Measurements from ENCODE around the gene RHOD.
A peak's percentile ranks its signal among the peaks of the same experiment; 100 is the strongest.

RHOD gene, protein sequence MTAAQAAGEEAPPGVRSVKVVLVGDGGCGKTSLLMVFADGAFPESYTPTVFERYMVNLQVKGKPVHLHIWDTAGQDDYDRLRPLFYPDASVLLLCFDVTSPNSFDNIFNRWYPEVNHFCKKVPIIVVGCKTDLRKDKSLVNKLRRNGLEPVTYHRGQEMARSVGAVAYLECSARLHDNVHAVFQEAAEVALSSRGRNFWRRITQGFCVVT

DNA sequence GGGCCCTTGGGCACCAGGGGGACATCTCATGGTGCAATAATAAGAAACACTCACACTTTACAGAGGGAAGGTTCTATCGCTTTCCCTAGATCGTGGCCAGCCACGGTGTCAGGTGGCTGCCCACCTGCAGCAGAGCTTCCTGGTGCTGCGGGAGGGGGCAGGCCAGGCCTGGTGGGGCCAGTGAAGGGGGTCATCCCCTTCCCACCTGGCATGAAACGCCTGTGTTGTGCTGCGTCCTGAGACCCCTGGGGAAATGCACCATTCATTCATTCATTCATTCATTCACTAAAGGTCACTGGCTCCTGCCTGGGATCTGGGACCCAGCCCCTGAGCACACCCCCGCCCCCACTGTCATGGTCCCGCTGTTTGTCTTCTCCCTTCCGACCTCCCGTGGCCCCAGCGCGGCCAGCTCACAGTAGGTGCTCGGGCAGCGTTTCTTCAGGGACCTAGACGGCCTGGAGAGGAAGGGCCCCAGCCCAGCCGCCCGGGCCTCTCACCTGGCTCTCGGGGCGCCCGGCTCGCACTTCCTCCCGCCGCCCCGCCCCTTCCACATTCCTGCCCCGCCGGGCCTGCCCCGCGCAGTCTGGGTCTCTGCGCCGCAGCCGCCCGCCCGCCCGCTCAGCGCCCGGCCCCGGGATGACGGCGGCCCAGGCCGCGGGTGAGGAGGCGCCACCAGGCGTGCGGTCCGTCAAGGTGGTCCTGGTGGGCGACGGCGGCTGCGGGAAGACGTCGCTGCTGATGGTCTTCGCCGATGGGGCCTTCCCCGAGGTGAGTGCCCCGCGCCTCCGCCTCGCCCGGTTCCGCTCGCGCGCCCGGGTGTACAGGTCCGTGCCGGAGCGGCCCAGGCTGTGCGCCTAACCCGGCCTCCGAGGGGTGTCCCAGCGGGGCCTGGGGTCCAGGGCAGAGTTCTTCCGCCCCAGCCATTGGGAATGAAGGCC, at the start of gene RHOD:
TSS of gene RHOD (plus strand) at position 581 of the 938 bp plus-strand sequence. CDS start at position 637, 56 bp downstream.
- DNase-seq (ENCODE audit: low spot score) = peak; percentile 56

DNA sequence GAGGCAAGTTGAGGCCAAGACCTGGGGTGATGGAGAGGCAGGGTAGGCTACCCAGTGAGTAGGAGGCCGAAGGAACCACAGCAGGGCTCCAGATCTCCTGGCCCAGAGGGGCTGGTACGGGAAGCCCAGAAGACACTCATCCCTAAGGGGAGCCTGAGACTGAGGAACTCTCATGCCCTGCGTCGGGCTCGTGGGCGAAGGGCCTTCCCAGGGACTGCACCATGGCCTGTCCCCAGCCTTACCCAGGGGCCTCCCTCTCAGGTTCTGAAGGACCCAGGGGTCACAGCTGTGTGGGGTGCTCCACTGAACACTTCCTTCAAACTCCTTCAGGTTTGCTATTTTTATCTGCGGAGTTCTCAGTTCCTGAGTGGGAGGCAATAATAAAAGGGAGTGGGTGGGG, 49.5 kb upstream of the RHOD start:
- no peak for DNase-seq (ENCODE audit: low spot score)

DNA sequence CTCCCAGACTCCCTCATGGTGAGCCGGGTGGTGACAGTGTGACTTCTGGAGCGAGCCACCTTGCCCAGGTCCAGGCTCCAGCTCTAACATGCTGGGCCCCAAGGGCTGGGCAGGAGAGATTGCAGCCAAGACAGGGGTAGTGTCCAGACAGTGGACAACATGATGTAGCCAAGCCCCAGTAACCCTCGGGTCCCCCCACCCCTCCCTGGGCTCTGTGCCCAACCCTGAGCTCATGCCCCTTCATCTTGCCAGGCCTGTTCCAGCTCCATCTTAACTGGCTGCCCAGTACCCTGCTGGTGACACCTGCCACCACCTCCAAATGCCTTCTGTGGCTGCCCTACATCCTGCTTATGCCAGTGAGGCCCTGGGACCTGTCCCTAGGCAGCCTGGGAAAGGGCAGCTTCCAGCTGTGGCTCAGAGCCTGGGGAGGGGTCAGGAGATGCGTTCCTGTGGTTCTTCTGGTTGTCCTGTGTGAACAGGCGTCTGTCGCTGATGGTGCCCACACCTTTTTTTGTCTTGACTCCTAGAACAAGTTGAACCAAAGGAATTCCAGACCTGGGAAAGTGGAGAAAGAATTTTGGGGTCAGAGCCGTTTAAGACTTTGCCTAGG, 46.2 kb upstream of the RHOD start:
- DNase-seq (ENCODE audit: low spot score) = no peak

DNA sequence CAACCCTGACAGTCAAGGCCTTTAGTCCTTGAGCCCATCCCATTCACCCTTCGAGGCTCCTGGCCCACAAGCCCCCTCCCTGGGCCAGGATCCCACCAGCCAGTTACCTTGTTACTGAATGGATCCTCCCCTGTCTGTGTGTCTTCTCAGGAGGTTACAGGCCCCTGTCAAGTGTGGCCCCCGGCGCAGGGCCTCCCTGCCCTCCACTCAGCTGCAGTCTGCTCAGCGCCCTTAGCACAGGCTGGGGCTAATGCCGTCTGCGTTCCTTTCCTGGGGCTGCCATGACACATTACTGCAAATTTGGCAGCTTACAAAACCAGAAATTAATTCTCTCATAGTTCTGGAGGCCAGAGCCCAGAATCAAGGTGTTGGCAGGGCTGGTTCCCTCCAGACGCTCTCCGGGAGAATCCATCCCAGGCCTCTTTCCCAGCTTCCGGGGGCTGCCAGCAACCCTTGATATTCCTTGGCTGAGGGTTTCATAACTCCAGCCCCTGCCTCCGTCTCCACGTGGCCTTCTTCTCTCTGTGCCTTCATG, 43.1 kb upstream of the RHOD start:
- DNase-seq (ENCODE audit: low spot score) = no peak

DNA sequence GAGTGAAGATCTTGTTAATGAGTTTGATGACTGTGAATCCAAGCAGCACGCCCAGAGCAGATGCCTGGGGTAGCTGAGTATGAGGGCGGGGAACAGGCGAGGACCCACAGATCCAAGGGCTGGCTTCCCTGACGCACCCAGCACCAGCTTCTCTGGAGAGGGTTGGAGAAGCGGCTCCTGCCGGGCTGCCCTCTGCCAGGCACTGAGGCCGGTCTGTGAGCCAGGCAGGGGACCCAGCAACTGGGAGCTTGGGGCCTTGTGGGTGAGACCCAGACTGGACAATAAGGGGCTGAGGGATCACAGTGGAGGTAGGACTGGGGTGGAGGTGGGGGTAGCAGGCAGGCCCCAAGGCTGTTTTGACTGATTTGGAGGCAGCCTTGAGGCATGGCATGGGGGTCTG, 42.3 kb upstream of the RHOD start:
- no peak for DNase-seq (ENCODE audit: low spot score)

DNA sequence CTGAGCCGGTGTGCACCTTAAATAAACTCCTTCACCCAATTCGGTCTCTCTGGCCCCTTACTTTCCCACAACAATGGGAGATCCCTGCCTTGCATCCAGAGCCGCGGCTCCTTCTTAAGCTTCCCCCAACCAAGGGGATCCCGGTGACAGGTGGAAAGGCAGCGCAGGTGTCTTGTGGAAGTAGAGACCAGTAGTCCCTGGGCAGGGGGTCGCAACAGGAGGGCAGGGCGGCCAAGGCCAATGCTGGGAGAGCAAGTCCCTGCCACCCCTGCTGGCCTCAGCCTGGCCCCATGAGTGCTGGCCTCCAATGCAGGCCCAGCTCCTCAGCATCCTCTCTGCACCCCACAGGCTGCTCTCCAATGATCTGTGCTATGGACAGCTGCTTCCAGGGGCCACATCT, 41.6 kb upstream of the RHOD start:
- DNase-seq (ENCODE audit: low spot score) = no peak

DNA sequence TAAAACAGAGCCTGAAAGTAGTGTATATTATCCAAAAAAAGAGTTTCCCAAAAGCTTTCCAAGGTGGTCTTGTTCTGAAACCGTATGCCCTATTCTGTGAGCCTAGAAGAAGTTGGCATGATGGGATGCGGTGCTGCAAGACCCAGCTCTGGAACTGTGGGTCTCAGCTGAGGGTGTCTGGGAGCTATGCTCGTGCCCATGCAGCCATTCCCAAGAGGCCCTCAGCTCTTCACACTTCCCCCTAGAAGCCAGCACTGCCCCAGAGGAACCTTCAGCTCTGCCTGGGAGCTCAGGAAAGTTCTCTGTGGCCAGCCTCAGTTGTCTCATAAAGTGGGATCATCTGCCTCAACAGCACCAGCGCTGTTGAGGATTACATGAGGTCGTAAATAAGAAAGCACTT, 40.1 kb upstream of the RHOD start:
- no peak for DNase-seq (ENCODE audit: low spot score)

DNA sequence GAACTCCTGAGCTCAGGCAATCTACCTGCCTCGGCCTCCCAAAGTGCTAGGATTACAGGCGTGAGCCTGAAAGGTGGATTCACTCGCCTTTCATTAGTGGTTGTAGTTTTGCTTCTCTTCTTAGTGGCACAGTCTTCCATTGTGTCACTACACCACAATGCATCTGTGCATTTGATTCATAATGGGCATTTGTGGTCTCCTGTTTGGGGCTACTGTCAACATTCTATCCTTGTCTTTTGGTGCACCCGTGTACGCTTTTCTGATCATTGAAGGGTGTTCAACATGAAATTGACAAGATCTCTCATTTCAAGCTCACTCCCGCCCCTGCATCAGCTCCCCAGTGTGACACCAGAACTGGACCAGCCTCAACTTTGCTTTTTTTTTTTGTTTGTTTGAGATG, 35.7 kb upstream of the RHOD start:
- DNase-seq (ENCODE audit: low spot score) = no peak

DNA sequence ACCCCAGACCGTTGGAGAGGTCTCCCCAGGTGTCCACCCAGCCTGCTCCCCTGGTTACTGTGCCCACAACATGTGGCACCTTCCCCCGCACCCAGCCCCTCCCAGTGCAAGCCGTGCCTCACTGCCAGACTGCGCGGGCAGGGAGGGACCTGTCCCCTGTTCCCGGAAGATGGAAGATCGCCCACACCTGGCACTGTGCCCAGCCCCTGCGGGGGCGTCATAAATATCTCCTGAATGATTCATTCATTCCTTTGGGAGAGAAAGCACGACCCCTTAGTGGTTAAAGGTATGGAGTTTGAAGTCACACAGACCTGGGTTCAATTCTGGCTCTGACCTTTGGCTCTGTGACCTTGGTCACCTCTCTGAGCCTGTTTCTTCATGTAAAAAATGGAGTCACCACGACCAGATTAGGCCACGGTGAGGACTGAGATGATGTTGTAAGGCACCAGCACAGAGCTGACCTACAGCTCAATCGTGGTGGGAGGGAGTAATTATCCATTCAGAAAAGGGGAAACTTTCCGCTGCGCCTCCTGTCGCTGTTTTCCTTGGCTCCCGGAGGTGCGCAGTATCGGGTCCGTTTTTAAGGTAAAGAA, 34.2 kb upstream of the RHOD start:
- peak; percentile 93 for DNase-seq (ENCODE audit: low spot score)

DNA sequence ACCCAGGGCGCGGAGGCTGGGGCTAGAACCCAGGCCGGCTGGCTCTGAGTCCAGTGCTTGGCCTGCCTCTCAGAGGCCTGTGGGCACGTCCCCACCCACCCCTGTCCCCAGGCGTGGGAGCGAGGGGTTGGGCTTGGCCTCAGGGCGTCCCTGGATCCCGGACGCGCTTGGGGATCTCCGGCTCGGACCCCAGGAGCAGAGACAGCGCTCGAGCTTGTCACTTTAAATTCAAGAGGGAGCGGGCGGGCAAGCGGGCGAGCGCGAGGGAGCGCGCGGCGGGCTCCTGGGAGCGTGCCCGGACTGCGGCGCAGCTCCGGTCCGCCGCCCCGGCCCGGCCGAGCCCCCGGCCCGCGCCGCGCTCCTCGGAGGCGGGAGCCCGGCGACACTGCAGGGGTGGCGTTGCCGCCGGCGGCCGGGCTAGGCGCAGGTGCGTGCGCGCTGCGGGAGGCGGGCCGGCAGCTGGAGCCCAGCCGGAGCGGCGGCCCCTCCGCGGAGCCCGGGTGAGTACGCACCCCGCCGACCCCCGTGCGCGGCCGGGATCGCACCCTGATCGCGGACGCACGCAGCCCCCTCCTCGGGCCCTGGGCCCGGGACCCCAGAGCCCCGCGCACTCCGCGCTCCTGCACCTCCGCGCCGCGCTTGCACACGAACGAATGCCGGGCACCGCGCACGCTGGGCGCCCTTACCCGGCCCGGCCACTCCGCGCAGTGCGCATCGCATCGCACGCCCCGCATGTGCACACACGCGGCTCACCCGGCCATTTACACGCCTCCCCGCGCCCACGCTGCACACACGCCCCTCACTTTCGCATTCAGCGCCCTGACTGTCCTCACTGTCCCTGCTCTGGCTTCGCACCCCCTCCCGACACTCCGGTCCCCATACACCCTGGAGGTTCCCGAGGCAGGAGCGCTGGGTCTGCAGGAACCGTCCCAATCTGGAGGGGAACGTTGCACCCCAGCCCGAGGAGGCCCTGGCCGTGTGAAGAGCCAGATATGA, 33.4 kb upstream of the RHOD start, which contains the start of gene SYT12:
TSS of gene SYT12 (plus strand) at position 174 of the 996 bp plus-strand sequence. CDS start 7,011 bp downstream, outside the sequence.
- no peak for DNase-seq (ENCODE audit: low spot score)

DNA sequence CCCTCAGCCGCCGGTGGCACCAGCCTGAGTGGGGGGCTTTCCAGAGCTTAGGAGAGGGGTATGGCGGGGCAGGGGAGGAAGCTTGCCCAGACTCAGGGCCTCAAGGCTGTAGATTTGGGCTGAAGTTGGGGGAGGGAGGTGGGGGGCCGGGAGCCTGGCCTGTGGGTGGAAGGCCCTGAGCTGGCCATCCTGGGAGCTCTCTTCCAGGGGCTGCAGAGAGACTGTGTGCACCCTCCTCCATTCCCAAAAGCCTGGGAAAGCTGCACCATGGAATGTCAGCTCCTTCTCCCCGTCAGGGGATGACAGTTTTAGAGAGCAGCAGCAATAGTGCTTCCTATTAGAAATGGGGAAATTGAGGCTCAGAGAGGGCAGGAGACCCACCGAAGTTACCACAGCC, 32.7 kb upstream of the RHOD start:
- DNase-seq (ENCODE audit: low spot score) = no peak

DNA sequence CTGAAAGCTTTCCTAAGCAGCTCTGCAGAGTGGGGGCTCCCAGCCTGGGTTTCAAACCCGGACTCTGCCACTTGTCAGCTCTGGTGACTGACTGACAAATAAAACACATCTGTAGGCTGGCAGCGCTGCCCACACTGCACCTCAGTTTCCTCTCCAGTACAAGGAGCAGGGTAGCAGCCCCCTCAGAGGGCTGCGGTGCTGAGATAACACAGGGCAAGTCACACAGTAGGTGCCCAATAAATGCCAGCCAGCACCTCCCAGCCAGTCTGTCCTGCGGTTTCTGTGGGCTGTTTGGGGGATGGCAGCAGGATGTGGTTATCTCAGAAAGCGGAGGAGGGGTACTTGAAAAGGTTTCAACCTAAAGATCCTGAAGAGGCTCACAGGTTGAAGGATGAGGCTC, 32.2 kb upstream of the RHOD start:
- peak; percentile 24 for DNase-seq (ENCODE audit: low spot score)

DNA sequence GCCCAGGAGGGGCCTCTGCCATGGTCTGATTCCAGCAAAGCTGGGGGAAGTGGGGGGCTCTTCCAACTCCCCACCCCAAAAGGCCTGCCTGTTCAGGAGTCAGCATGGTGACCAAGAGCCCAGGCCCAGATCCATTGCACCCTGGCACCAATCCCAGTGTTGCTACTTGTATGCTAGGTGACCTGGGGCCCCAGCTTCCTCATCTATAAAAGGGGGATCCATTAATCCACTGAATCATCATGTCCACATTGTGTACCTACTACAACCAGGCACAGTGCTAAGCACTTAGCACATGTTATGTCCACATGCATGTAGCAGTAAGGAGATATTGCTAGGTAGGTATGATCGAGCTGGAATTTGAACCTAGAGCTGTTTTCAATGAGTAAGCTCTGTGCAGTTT, 31.7 kb upstream of the RHOD start:
- DNase-seq (ENCODE audit: low spot score) = no peak

DNA sequence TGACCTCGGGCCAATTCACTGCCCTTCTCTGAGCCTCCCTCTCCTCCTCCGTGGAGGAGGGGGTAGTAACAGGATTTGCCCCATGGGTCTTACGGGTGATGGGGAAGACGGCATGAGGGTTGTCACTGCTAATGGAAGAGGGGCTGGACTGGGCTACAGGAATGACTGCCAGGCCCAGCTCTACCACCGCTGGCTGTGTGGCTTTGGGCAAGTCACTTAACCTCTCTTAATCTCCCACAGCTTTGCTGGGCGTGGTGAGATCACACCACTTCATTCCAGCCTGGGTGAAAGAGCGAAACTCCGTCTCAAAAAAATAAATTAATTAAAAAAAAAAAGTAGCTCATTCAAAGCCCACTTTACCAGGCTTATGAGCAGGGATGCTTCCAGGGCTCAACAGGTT, 30.9 kb upstream of the RHOD start:
- DNase-seq (ENCODE audit: low spot score) = no peak

DNA sequence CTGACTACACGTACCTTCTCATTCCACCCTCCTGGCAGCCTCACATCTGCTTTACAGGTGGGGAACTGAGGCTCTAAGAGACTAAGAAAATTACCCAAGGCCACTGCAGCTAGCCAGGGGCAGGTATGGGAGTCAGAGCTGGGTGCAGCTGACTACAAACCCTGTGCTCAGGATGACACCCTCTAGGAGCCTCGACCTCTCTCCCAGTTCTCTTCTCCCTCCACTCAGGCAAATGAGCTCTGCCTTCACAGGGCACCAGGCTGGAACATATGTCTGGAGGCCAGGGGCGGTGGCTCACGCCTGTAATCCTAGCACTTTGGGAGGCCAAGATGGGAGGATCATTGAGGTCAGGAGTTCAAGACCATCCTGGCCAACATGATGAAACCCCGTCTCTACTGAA, 29.7 kb upstream of the RHOD start:
- DNase-seq (ENCODE audit: low spot score) = no peak

DNA sequence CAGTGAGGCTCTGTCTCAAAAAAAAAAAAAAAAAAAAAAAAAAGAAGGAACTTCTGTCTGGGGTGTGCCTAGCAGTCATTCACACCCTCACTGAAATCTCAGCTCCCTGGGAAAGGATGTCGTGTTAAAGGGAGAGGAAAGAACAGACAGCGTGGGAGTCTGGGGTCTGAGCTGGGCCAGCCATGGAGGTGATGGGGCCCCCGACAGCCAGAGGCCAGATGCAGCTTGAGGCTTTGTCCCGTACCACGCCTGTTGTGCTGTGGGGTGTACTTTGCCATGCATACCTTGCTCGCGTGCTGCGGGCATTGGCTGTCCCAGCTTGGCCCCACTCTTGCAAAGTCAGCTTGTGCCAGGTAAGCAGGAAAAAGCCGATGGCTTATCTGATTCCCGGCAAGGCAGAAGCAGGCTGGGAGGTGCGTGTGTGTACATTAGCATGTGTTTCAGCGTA, 29.1 kb upstream of the RHOD start:
- DNase-seq (ENCODE audit: low spot score) = no peak

DNA sequence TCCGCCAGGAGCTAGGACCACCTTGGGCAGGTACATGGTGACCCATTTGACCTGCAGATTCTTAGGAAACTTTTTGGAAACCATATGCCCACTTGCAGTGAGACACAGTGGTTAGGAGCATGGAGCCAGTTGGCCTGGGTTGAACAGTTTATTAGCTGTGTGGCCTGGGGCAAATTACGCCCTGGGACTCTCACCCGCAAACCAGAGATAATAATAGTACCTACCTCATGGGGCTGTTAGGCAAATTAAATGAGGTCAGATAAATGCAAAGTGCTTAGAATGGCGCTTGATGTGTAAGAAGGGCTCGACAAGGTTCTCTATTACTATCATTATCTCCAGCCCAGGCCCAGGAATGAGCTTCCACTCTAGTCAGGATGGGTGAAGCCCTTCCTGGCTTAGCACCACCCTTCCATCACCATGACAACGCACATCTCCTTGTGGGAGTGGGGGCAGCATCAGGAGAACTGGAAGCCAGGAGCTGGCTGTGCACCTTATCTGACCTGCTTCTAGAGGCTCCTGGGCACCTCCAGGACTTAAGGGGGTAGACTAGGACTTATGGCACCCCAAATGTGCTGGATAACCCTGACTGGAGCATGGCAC, 28.6 kb upstream of the RHOD start:
- no peak for DNase-seq (ENCODE audit: low spot score)

DNA sequence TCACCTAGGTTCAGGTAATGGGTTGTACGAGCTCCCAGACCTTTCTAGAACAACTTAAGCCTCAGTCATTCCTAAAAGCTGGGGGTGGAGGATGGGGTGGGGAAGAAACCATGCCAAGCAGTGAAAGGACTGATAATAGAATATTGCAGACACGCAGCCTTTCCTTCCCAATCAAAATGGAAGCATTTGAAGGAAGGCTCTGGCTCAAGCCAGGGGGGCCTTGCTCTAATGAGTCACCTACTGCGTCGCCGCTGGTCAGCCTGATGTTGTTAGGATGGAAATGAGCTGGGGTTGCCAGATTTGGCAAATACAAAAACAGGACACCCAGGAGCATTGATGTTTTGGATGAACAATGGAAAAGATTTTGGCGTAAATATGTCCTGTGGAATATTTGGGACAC, 27.5 kb upstream of the RHOD start:
- DNase-seq (ENCODE audit: low spot score) = no peak

DNA sequence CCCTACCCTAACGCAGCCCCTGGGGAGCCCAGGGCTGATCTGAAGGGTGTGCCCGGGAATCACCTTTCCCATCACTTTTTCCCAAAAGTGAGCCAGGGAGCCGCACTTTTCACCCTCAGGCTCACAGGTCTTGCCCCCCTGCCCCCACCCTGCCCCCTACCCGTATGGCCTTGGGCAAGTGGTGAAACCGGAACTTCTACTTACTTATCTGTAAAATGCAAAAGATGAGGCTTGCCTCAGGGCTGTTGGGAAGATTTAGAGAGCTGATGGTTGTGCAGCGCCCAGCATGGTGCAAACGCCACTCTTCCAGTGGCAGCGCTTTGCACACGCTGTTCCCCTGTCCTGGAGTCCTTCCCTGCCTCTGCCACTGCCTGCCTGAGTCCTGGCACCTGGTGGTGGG, 25.7 kb upstream of the RHOD start:
- DNase-seq (ENCODE audit: low spot score) = no peak

DNA sequence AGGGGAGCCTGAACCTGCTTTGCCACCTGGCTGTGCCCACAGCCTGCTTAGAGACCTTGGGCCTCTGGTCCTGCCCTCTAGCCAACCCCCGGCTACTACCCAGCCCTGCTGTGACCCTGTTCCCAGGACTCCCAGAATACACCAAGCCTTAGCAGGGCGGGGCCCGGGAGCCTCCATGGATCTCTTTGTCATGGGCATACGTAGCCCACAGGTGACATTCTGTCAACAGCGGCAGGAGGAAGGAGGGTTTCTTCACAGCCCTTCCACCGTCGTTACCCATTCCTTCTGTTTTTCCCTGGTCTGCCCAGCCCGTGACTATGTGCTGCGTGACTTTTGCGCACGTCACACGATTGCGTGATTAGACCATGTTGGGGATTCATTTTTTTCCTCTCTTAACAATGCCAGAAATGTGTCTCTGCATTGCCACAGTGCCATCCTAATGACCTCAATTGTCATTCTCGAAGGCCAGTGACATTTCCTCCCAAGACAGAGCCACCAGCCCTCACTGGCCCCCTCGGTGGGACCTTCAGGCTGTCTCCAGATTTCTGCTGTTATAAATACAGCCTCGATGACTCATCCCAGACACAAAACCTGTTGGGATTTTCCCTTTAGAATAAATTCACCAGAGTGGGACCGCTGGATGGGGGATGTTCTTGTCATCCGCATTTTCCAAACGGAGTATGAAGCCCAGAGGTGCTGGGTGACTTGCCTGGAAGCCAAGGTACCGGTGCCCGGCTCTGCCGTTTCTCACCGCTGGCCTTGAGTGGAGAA, 24.7 kb upstream of the RHOD start:
- peak; percentile 68 for DNase-seq (ENCODE audit: low spot score)
